GM21528 (cell line): ENCODE data around the gene FOXB1.

Experiments used
- ATAC-seq: cut with Tn5 transposase; IDR thresholded peaks from one replicate; pipeline ENCODE4 v1.9.1; 2021; ENCODE audit warnings: mild to moderate bottlenecking, moderate library complexity; ENCODE audit not compliant: unreplicated experiment, low FRiP score

FOXB1 gene

DNA sequence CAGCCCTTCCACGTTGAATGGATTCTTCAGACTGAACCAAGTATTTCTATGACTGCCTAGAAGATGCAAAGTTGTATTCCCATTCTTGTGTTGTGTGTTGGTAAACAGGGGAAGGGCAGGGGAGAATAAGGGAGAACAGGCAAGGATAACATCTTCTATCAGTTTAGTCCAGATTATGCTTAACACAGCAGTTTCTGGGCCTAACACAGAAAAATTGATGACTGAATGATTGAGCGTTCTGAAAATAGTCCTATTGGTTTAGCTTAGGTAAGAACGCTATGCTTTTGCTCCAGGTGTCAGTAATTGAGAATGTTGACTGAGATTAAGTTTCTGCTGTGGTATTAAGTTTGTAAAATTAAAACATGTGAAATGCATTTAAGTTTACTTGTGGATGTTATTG lies 8.6 kb downstream of the FOXB1 start:
- ATAC-seq, result no peak

- ATAC-seq, result no peak
Observed at GRCh38 chr15:60017538-60018520, 13.7 kb downstream of the FOXB1 start.

GRCh38 chr15:60020736-60021135 lies 16.6 kb downstream of the FOXB1 start:
- no peak for ATAC-seq

DNA sequence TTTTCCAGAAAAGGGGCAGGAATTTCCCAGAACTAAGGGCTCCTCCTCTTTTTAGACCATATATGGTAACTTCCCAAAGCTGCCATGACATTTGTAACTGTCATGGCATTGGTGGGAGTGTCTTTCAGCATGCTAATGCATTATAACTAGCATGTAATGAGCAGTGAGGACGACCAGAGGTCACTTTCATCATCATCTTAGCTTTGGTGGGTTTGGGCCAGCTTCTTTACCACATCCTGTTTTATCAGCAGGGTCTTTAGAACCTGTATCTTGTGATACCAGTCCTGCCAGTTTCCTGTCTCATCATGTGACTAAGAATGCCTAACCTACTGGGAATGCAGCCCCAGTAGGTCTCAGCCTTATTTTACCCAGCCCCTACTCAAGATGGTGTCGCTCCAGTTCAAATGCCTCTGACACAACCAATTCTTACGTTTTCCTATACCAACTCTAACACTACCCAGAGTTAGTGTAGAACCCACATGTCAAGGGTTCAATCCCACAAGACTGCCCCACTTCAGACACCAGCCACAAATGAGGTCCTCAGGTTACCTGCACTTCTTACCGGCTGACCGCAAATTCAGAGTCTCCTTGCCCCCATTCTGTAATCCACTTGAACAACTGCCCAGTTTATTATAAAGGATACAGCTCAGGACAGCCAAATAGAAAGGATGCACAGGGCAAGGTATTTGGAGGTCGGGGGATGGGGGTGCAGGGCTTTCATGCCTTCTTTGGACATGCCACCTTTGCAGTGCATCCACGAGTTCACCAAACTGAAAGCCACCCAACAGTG lies 17.7 kb downstream of the FOXB1 start:
- ATAC-seq, result no peak

DNA sequence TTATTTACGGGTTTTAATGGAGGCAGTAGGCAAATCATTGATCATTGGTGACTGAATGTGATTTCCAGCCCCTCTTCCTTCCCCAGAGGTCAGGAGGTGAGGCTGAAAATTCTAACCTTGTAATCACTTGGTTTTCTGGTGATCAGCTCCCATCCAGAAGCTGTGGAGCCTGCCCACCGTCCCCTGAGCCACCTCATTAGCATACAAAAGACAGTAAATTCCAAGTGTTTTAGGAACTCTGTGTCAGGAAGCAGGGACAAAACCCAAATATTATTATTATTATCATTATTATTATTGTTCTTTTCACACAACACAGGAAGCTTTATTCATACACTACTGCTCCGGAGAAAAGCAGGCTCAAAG lies 18.2 kb downstream of the FOXB1 start:
- ATAC-seq, result no peak

GRCh38 chr15:60026555-60026954 lies 22.4 kb downstream of the FOXB1 start:
- no peak for ATAC-seq

- ATAC-seq, result no peak
Observed at GRCh38 chr15:60035344-60035743, 31.2 kb downstream of the FOXB1 start.

- no peak for ATAC-seq
Observed at GRCh38 chr15:60039316-60039715, 35.2 kb downstream of the FOXB1 start.

DNA sequence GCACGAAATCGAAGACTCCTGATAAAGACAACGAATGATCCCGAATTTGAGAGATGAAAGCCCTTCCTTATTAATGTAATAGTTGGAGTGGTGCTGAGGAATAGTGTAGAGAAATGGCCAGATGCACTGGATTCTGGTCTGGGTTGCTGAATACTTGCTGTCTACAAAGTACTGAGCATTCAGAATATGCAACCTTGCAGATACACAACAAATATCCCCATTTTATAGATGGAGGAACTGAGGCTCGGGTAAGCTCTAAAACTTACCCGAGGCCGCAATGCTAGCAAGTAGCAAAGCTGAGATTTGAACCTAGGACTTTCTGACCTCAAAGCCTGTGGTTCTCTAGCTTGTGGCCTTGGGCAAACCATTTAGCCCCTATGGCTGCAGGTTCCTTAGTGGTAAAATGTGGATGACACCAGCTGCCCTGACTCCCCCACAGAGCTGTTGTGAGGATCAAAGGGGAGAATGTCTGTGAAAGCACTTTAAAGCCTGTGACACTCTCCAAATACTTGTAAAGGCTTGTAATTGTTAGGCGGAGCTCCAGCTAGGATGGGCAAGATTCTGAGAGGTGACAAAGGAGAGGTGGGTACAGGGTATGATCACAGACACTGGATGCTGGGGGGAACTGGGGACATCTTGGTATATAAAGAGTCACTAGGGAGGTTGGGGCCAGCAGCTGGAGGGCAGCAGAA lies 39.8 kb downstream of the FOXB1 start:
- no peak for ATAC-seq

GRCh38 chr15:60044636-60045270 lies 40.6 kb downstream of the FOXB1 start:
- ATAC-seq, result no peak

GRCh38 chr15:60047701-60048100 lies 43.6 kb downstream of the FOXB1 start:
- ATAC-seq, result no peak

DNA sequence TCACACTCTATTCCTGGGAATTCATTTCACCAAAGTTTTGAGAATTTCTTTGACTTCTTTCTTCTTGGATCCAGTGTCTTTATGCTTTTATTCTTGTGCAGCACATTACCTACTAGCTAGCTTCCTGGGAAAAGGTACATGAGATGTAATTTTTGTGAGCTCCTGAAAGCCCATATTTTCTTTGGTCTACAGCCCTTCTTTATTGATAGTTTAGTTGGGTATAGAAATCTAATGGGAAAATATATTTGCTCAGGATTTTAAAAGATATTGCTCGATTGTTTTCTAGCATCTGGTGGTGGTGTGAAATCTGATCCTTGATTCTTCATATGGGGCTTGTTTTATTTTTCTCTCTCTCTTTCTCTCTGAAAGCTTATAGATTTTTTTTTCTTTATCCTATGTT lies 45.8 kb downstream of the FOXB1 start:
- no peak for ATAC-seq

- ATAC-seq, result no peak
Observed at GRCh38 chr15:60052796-60053195, 48.7 kb downstream of the FOXB1 start.

GRCh38 chr15:60054472-60054871 lies 50.4 kb downstream of the FOXB1 start:
- ATAC-seq, result no peak
